Measurements from ENCODE around the gene KLHL36. TPM values are rescaled to one million over a fixed set of nuclear protein-coding genes. Genes with fewer than 3 reads are reported as not detected.

KLHL36 gene
- total RNA-seq, 1 experiment from 2014 or later: 79.0 TPM

GRCh38 chr16:84673203-84673535, 24.9 kb downstream of the KLHL36 start:
- no peak overlapping the region for H2AFZ ChIP-seq (ENCODE audit: low read depth, low read length, poor library complexity, severe bottlenecking)
- H3K36me3 ChIP-seq (ENCODE audit: control insufficient read depth in 1 of 2, insufficient read depth in 2 of 2, low read length in 2 of 2): no peaks in the 10 kb centered on the region
- TF ChIP-seq TCF7L2 (IDR thresholded peaks at IDR 0.05; ENCODE audit: borderline replicate concordance, extremely low read depth, insufficient read depth, insufficient read length) (no peak), EZH2 (IDR thresholded peaks at IDR 0.05) (no peak), CBX3 (IDR thresholded peaks at IDR 0.05; ENCODE audit: low read depth) (no peak), SIN3A (IDR thresholded peaks at IDR 0.05; ENCODE audit: low read depth) (no peak), ZNF274 (IDR thresholded peaks at IDR 0.05; ENCODE audit: low read depth, low read length) (no peak), ZFX (IDR thresholded peaks at IDR 0.05) (no peak), EGR1 (IDR thresholded peaks at IDR 0.05; ENCODE audit: low read depth) (no peak), JUND (IDR thresholded peaks at IDR 0.05) (no peak), SP1 (IDR thresholded peaks at IDR 0.05; ENCODE audit: low read depth) (no peak)
- peaks cover 0 to 5% of the 10 kb centered on the region in 2 experiments; a peak in 1 of 4 replicates for H3K4me1 ChIP-seq (ENCODE audit: control insufficient read depth in 1 of 2, insufficient read depth in 2 of 2, low read length in 2 of 2)
- no peak overlapping the region for H3K4me3 ChIP-seq (replicated peaks in 1 of 2; ENCODE audit: low read depth in 1 of 2, low read length in 2 of 2)
- H3K9me3 ChIP-seq (ENCODE audit: control insufficient read depth in 1 of 2, insufficient read depth in 1 of 2, low read depth in 1 of 2, low read length in 2 of 2): no peaks in the 10 kb centered on the region
- H3K9me2 ChIP-seq (ENCODE audit: insufficient read depth): no peaks in the 10 kb centered on the region
- POLR2A ChIA-PET: no interaction called here
- ATAC-seq (no peak), DNase-seq (ENCODE audit: low read depth, low spot score) (no peak)
- RAD21 ChIA-PET (ENCODE audit: low non-redundant PET in 1 of 2, low total read pairs in 2 of 2, uncharacterized antibody in 2 of 2, unreplicated experiment in 2 of 2): interaction anchor here in 1 of 2 experiments (0.7 kb wide), 1 partner anchor 51 kb away, joined by 4 read pairs; no protein-coding TSS in a partner anchor
- H3K79me2 ChIP-seq (ENCODE audit: insufficient read depth, low read length): no peaks in the 10 kb centered on the region
- no TSS peak for BruUV-seq (replicated peaks)
- CTCF ChIA-PET: interaction anchor here (0.7 to 4.3 kb wide), 7 partner anchors 8 to 285 kb away, joined by 3 to 34 read pairs (median 12); no protein-coding TSS in a partner anchor
- intact Hi-C loops (cut with micrococcal nuclease): no loop called here
- H3K27me3 ChIP-seq (ENCODE audit: insufficient read depth, low read length): peaks cover 13% of the 10 kb centered on the region; the same call in 1 of the 2 replicates
- H4K20me1 ChIP-seq (ENCODE audit: insufficient read depth): no peaks in the 10 kb centered on the region
- no peak overlapping the region for H3K9ac ChIP-seq (ENCODE audit: low read length)
- no peak overlapping the region for H3K27ac ChIP-seq (ENCODE audit: low read depth, low read length)
- no peak overlapping the region for H3K4me2 ChIP-seq (ENCODE audit: low read length)

GRCh38 chr16:84673561-84673960, 25.2 kb downstream of the KLHL36 start:
- no peaks in the 10 kb centered on the region for H3K79me2 ChIP-seq (ENCODE audit: insufficient read depth, low read length)
- H3K4me3 ChIP-seq (replicated peaks in 1 of 2; ENCODE audit: low read depth in 1 of 2, low read length in 2 of 2): no peak overlapping the region
- TF ChIP-seq EGR1 (IDR thresholded peaks at IDR 0.05; ENCODE audit: low read depth): no peak
- no peak for ATAC-seq
- DNase-seq (ENCODE audit: low read depth, low spot score): no peak
- intact Hi-C loops (cut with micrococcal nuclease): no loop called here
- RAD21 ChIA-PET (ENCODE audit: low non-redundant PET in 1 of 2, low total read pairs in 2 of 2, uncharacterized antibody in 2 of 2, unreplicated experiment in 2 of 2): no interaction called here
- no peaks in the 10 kb centered on the region for H3K9me3 ChIP-seq (ENCODE audit: control insufficient read depth in 1 of 2, insufficient read depth in 1 of 2, low read depth in 1 of 2, low read length in 2 of 2)
- H3K27me3 ChIP-seq (ENCODE audit: insufficient read depth, low read length): peaks cover 13% of the 10 kb centered on the region; the same call in 1 of the 2 replicates
- H3K36me3 ChIP-seq (ENCODE audit: control insufficient read depth in 1 of 2, insufficient read depth in 2 of 2, low read length in 2 of 2): no peaks in the 10 kb centered on the region
- peaks cover 0 to 5% of the 10 kb centered on the region in 2 experiments; a peak in 1 of 4 replicates for H3K4me1 ChIP-seq (ENCODE audit: control insufficient read depth in 1 of 2, insufficient read depth in 2 of 2, low read length in 2 of 2)
- H3K9me2 ChIP-seq (ENCODE audit: insufficient read depth): no peaks in the 10 kb centered on the region
- POLR2A ChIA-PET: no interaction called here
- H3K4me2 ChIP-seq (ENCODE audit: low read length): no peak overlapping the region
- no peak overlapping the region for H3K27ac ChIP-seq (ENCODE audit: low read depth, low read length)
- CTCF ChIA-PET: interaction anchor here (0.8 to 4.3 kb wide), 7 partner anchors 8 to 52 kb away, joined by 3 to 34 read pairs (median 12); no protein-coding TSS in a partner anchor
- no TSS peak for BruUV-seq (replicated peaks)
- H3K9ac ChIP-seq (ENCODE audit: low read length): no peak overlapping the region
- H4K20me1 ChIP-seq (ENCODE audit: insufficient read depth): no peaks in the 10 kb centered on the region
- no peak overlapping the region for H2AFZ ChIP-seq (ENCODE audit: low read depth, low read length, poor library complexity, severe bottlenecking)
